Measurements from ENCODE around the gene RNF125.

Gene RNF125

GRCh38 chr18:32091724-32092421, 73.2 kb downstream of the RNF125 start, which contains the start of gene RNF138:
Gene RNF138, plus strand, starts transcription at chr18:32091874. Its CDS starts 903 bp downstream, at chr18:32092777.
- peak; percentile 82 for DNase-seq

- peak; percentile 99 for DNase-seq
Measured at GRCh38 chr18:32092422-32093101, 73.9 kb downstream of the RNF125 start.

GRCh38 chr18:32093102-32093511, 74.5 kb downstream of the RNF125 start:
- peak; percentile 91 for DNase-seq

- DNase-seq: no peak
Measured at GRCh38 chr18:32093523-32093922, 74.9 kb downstream of the RNF125 start.

GRCh38 chr18:32095192-32095899, 76.7 kb downstream of the RNF125 start:
- DNase-seq: no peak

- DNase-seq: no peak
Measured at GRCh38 chr18:32095900-32096229, 77.2 kb downstream of the RNF125 start.

GRCh38 chr18:32096946-32097345, 78.3 kb downstream of the RNF125 start:
- DNase-seq: no peak

GRCh38 chr18:32104516-32104915, 85.9 kb downstream of the RNF125 start:
- no peak for DNase-seq

GRCh38 chr18:32110005-32110404, 91.4 kb downstream of the RNF125 start:
- DNase-seq: no peak

- no peak for DNase-seq
Measured at GRCh38 chr18:32111706-32112105, 93.1 kb downstream of the RNF125 start.

GRCh38 chr18:32112826-32113225, 94.2 kb downstream of the RNF125 start:
- no peak for DNase-seq

- no peak for DNase-seq
Measured at GRCh38 chr18:32114293-32114942, 95.8 kb downstream of the RNF125 start.

GRCh38 chr18:32122039-32122438, 103.4 kb downstream of the RNF125 start:
- DNase-seq: no peak

Measured in suppressor macrophage treated with lipopolysaccharide for 4 hours (primary cell).